Astrocyte (in vitro differentiated cells and primary cell): ENCODE data around the gene SLC2A3.
"Not testable (repeated sequence)": the region's sequence is repeated elsewhere in the genome, so short reads cannot be mapped to it uniquely, and the experiment has no call there.

Experiments used
- CTCF ChIP-seq: IDR thresholded peaks from 2 replicates; pipeline ENCODE4 v1.5.1; 2011; ENCODE audit warnings: low read depth, mild to moderate bottlenecking, inconsistent platforms, low read length, moderate library complexity; ENCODE audit not compliant: insufficient read depth
- EZH2 ChIP-seq: IDR thresholded peaks from 2 replicates; pipeline ENCODE4 v1.6.1; 2012; ENCODE audit warnings: mild to moderate bottlenecking, low read length, inconsistent platforms; ENCODE audit not compliant: insufficient read depth

GRCh38 chr12:7906303-7906702 lies 29.7 kb downstream of the SLC2A3 start:
- TF ChIP-seq CTCF, EZH2: not testable (repeated sequence)
